ENCODE data around the gene OR2T11.
A peak's percentile ranks its signal among the peaks of the same experiment; 100 is the strongest.
"Not testable (repeated sequence)": the region's sequence is repeated elsewhere in the genome, so short reads cannot be mapped to it uniquely, and the experiment has no call there.

OR2T11 gene

DNA sequence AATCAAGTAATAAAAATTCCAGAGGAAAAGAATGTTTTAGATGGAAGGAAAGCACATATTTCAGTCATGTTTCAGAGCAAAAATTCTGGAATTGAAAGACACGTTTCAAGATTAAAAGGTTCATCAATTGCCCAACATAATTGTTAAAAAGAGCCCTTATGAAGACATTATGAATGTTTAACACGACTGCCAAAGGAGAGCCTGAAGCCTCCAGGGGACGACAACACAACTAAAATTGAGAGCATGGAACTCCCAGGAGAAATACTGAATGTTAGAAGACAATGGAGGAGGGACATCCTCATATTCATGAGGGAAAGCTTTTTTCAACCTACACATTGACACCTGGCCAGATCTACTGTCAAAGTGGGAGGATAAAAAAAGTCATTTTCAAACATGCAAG is 16.0 kb downstream of the OR2T11 start:
- DNase-seq (ENCODE audit: low read depth): peak; percentile 60

DNA sequence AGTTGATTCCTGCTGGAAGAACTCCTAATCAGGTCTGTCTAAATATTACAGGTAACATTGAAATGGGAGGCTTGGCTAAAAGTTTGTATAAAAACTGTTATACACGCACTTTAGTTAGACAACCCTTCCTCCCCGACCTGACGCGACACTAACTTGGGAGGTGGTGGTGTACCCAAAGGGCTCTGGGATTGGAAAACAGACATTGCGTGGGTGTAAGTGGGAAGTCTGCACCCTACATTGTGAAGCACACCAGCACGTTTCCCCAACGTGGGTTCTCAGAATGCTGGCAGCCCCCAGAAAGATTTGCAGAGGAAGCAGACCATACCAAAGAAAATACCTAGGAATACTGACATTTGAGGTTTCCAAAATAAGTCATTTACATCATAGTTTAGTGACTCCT is 16.8 kb downstream of the OR2T11 start:
- DNase-seq (ENCODE audit: low read depth): no peak

DNA sequence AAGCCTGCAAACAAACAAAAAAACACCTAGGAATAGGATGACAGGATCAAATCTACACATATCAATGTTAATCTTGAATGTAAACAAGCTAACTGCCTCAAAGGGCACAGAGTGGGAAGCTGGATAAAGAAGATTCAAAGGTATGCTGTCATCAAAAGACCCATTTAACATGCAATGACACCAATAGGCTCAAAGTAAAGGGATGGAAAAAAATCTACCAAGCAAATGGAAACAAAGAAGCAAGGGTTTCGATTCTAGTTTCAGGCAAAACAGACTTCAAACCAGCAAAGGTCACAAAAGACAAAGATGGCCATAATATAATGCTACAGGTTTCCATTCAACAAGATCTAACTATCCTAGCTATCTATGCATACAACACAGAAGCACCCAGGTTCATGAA is 21.1 kb downstream of the OR2T11 start:
- DNase-seq (ENCODE audit: low read depth): no peak

DNA sequence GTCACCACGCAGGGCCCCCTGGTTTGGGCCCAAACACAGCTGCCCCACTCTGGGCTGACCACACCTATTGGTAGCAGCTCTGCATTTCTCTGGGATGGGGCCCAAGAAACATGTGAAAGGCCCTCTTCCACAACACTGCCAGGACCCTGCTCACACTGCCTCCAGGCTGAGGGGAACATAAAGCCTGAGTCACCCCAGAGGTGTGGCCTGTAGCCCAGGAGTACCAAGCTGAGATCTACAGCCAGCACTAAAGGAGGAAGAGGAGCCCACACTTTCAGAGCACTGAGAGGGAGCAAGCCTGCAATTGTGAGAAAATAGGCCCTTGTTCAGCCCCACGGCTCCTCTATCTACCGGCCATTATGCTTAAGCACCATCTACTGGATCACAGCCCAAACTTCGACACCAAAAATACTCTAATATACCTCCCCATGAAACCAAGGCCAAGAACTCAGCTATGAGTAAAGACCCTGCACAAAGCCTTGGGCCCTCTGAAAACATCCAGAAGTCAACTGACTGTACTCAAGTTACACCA is 22.9 kb downstream of the OR2T11 start:
- DNase-seq (ENCODE audit: low read depth): no peak

DNA sequence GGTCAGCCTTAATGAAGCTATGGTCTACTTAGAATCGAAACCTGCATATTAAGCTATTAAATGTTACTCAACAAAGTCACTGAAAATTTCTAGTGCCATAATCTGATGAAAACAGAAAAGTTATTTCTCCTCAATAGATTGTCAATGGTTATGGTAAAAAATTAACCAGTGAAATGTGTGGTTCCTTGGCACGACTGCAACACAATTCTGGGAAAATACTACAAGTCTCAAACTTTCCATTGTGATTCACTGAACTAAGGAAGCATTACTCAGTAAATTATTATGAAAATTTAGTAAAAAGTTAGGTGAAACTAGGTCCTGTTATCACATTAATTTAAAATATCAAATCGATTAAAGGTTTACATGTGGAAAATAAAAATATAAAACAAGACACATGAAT is 24.6 kb downstream of the OR2T11 start:
- DNase-seq (ENCODE audit: low read depth): no peak

DNA sequence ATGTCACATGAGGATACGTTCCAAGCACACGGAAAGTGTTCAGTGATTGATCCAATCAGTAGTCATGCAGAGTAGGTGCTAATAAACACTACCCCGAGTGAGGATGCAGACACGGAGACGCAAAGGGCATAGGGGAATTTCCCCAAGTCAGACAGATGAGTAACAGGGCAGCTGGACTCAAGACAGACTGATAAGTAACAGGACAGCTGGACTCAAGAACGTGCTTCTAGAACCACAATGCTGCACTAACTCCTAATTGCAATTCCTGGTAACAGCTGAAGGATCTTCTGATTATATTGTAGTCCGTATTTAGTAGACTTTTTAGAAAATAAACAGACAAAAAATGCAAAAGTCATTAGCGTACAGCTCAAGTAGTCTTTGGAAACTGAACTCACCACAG is 35.5 kb downstream of the OR2T11 start:
- DNase-seq (ENCODE audit: low read depth): no peak

DNA sequence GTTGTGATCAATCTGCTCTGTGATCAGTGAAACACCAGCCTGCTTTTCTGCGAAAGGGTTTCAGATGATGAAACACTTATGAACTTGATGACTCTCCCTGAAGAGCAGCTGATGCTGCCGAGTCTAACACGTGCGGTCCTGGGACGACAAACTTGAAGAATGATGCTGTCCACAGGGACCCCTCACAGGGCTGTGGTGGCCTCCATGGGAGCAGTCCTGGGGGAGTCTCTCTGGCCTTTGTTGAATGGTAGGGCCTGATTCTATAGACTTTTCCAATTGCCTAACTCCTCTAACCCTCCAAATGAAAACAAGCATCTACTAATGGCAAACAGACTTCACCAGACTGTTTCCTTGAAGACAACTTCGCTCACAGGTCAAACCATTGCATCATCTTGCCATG is 37.3 kb downstream of the OR2T11 start, which contains the start of gene OR2T10:
Gene OR2T10, minus strand, starts transcription at position 112 of the 400 bp plus-strand sequence. CDS start 3,932 bp downstream, outside the sequence.
- no peak for DNase-seq (ENCODE audit: low read depth)

DNA sequence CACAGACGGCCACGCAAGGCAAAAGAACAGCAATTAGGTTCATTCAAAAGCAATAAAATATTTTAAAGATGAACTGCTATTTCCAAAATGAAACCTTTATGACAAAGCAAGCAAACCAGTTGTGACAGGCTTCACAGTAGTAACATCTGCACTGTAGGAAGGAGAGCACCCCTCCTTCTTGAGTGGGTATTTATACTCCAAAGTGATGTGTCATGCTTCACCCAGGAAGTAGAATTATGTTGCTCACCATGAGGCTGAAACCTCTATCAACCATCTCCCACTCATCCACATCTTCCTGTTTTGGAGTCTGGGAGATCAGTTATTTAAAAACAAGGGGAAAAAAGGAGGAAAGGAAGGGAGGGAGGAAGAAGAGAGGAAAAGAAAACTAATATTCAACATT is 38.3 kb downstream of the OR2T11 start:
- DNase-seq (ENCODE audit: low read depth): no peak

DNA sequence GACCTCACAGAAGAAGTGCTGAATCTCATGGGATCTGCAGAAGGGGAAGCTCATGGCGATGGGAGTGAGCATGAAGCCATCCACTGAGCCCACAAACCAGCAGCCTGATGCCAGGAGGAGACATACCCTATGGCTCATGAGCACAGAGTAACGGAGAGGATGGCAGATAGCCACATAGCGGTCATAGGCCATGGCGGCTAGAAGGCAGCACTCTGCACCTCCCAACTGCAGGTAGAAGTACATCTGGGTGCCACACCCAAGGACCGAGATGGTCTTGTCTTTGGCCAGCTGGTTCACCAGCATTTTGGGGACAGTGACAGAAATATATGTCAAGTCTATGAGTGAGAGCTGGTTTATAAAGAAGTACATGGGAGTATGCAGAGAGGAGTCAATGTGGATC is 41.7 kb downstream of the OR2T11 start:
- DNase-seq (ENCODE audit: low read depth): no peak

DNA sequence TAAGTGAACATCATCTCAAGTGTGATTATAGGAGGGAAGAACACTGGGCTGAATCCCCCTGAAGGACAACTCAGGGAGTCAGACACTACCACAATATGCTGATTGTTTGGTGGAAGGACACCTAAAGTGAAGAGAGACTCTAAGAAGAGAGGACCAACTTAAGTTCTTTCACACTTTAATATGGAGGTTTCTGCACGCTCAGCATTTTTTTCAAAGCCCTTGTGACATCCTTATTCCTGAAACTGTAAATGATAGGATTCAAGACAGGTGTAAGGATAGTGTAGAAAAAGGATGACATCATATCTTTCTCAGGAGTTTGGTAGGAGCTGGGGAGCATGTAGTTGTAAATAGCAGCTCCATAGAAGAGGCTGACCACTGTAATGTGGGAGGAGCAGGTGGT is 42.2 kb downstream of the OR2T11 start:
- DNase-seq (ENCODE audit: low read depth): no peak

DNA sequence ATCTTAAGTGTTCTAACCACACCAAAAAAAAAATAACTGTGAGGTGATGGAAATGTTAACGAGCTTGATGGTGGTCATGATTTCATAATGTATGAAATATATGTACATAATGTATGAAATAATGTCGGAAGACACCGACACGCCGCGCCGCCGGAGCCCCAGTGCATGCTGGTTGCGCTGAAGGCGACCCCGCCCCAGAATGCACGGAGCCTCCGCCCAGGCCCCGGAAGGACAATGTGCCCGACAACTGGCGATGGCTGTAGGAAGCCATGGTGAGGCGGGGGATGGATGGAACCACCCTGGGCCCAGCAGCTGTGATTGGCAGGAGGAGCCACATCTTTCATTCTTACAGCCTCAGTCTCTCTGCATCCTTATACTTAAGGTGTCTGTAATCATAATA is 44.8 kb downstream of the OR2T11 start:
- no peak for DNase-seq (ENCODE audit: low read depth)

DNA sequence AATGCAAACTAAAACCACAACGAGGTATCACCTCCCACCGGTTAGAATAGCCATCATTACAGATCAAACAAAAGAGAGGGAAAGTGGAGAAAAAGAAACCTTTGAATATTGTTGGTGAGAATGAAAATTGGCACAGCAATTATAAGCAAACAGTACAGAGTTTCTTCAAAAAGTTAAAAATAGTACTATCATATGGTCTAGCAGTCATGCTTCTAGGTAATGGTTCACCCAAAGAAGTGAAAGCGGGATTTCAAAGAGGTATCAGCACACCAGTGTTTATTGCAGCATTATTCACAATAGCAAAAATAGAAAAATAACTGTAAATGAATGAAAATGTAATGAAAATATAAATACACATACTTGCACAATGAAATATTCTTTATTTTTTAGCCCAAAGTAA is 45.6 kb downstream of the OR2T11 start:
- no peak for DNase-seq (ENCODE audit: low read depth)

DNA sequence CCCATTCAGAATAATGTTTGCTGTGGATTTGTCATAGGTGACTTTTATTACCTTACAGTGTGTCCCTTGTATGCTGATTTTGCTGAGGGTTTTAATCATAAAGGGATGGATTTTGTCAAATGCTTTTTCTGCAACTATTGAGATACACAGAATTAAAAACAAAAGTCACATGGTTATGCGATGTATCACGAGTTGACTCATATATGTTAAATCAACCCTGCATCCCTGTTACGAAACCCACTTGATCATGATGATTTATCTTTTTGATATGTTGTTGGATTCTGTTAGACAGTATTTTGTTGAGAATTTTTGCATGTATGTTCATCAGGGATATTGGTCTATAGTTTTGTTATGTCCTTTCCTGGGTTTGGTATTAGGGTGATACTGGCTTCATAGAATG is 49.6 kb downstream of the OR2T11 start:
- DNase-seq (ENCODE audit: low read depth): no peak

DNA sequence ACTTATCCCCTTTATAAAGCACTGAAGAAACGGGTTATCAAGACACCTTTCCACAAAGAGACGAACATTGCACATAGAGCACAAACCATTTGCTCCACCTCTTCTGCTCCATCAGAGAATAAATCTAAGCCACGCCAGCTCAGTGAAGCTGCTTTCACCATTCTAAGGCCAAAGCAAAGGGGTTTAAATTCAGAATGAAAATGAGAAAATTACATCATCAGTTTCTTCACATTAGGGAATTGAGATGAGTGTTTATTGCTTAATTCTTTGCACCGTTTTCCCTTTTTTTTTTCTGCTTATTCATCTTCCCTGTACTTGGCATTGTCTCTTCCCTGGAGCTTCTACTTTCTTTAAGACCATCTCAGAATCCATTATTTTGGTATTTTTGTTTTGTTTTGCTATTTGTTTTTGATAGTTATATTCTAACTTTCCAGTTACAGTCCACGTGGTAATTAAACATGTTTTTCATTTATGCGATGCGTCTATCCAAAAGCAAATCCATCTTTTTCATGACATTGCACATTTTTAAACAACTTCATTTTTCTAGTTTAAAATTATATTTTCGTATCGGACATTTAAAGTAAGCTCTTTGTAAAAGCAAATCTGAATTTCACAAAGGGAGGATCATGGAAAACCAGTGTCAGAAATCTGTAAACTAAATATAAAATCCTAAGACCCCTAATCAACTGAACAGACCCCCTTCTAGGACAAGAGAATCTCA is 58.5 kb downstream of the OR2T11 start:
- DNase-seq (ENCODE audit: low read depth): no peak

DNA sequence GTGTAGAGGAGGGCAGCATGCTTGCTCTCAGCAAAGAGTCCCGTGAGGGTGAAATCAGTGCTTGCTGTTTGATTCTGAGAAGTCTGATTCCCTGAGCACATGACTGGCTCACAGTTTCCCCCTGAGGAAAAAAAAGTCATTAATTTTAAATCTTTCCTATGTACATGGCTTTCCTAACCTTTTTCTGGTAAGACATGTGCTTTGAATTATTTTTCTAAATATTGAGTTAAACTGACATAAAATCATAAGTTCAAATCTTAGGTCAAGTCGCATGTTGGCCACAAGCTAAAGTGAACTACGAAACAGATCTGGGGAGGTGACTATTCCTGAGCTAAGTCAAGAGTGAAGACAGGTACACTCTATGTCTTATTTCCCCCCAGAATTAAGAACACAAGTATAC is 60.2 kb downstream of the OR2T11 start, which contains the start of gene OR2T34:
Gene OR2T34, minus strand, starts transcription at position 101 of the 400 bp plus-strand sequence. Its CDS starts 0 bp downstream, at position 101.
- DNase-seq (ENCODE audit: low read depth): not testable (repeated sequence)

DNA sequence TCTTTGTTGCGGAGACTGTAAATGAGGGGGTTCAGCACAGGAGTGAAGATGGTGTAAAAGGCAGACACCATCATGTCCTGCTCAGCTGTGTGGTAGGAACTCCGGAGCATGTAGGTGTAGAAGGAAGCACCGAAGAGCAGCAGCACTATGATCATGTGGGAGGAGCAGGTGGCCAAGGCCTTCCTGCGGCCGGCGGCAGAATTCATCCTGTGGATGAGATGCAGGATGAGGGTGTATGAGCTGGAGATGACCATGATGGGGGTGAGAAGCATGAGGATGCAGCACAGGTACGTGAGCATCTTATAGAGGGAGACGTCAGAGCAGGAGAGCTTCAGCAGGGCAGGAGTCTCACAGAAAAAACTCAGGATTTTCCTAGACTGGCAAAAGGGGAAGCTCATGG is 61.0 kb downstream of the OR2T11 start:
- not testable (repeated sequence) for DNase-seq (ENCODE audit: low read depth)
